HG03060 (cell line): ENCODE results near the gene ULK4.
"Not testable (repeated sequence)": the region's sequence is repeated elsewhere in the genome, so short reads cannot be mapped to it uniquely, and the experiment has no call there.

Source experiments
- ATAC-seq: cut with Tn5 transposase; IDR thresholded peaks from one replicate; pipeline ENCODE4 v1.9.1; 2021; ENCODE audit warnings: low read depth, moderate number of reproducible peaks; ENCODE audit not compliant: unreplicated experiment

ULK4 gene

GRCh38 chr3:41404582-41404981 is 557.3 kb downstream of the ULK4 start:
- no peak for ATAC-seq

- ATAC-seq: no peak
Observed at GRCh38 chr3:41394896-41395295, 567.0 kb downstream of the ULK4 start.

- ATAC-seq: not testable (repeated sequence)
Observed at GRCh38 chr3:41370765-41371535, 591.0 kb downstream of the ULK4 start.

- no peak for ATAC-seq
Observed at GRCh38 chr3:41370307-41370706, 591.6 kb downstream of the ULK4 start.

GRCh38 chr3:41369838-41370237 is 592.1 kb downstream of the ULK4 start:
- no peak for ATAC-seq

- ATAC-seq: no peak
Observed at GRCh38 chr3:41365973-41366372, 595.9 kb downstream of the ULK4 start.

GRCh38 chr3:41364736-41365135 is 597.2 kb downstream of the ULK4 start:
- ATAC-seq: no peak

GRCh38 chr3:41363830-41364523 is 597.9 kb downstream of the ULK4 start:
- no peak for ATAC-seq

- ATAC-seq: no peak
Observed at GRCh38 chr3:41362638-41363559, 599.0 kb downstream of the ULK4 start.

GRCh38 chr3:41357271-41357670 is 604.6 kb downstream of the ULK4 start:
- ATAC-seq: no peak

- ATAC-seq: no peak
Observed at GRCh38 chr3:41356775-41357174, 605.1 kb downstream of the ULK4 start.

GRCh38 chr3:41352510-41352909 is 609.4 kb downstream of the ULK4 start:
- ATAC-seq: no peak

GRCh38 chr3:41350441-41350840 is 611.5 kb downstream of the ULK4 start:
- no peak for ATAC-seq

GRCh38 chr3:41348401-41348800 is 613.5 kb downstream of the ULK4 start:
- ATAC-seq: no peak

- ATAC-seq: no peak
Observed at GRCh38 chr3:41346698-41347270, 615.1 kb downstream of the ULK4 start.

- ATAC-seq: no peak
Observed at GRCh38 chr3:41345788-41346187, 616.1 kb downstream of the ULK4 start.

- ATAC-seq: no peak
Observed at GRCh38 chr3:41339758-41340157, 622.1 kb downstream of the ULK4 start.

- ATAC-seq: no peak
Observed at GRCh38 chr3:41338276-41338675, 623.6 kb downstream of the ULK4 start.

GRCh38 chr3:41334426-41334825 is 627.5 kb downstream of the ULK4 start:
- ATAC-seq: no peak

GRCh38 chr3:41331041-41331440 is 630.9 kb downstream of the ULK4 start:
- no peak for ATAC-seq

- ATAC-seq: no peak
Observed at GRCh38 chr3:41330465-41330864, 631.4 kb downstream of the ULK4 start.
